Right cardiac atrium (tissue), 5 donors: ENCODE measurements around the gene NANOS3. TPM values are rescaled to one million over a fixed set of nuclear protein-coding genes. Genes with fewer than 3 reads are reported as not detected.

ENCODE experiments used
- ATAC-seq, 2 donors: fragments of 200-7000 bp; cut with Tn5 transposase; one replicate each; pipeline versions ENCODE4 v1.8.0 to v1.9.1; 2020; ENCODE audit warnings: moderate library complexity in 2 of 2, mild to moderate bottlenecking in 1 of 2
- DNase-seq, 3 donors: peaks; one replicate each; pipeline ENCODE4 v3.0.0-alpha.2; 2020
- H3K27ac ChIP-seq: one replicate; pipeline ENCODE4 v1.5.1; 2013; ENCODE audit warnings: mild to moderate bottlenecking, low read length, control low read depth, moderate library complexity
- H3K27me3 ChIP-seq: one replicate; pipeline ENCODE4 v1.6.1; 2013; ENCODE audit not compliant: control insufficient read depth, insufficient read depth
- H3K4me1 ChIP-seq: one replicate; pipeline ENCODE4 v1.6.1; 2013; ENCODE audit warnings: low read length; ENCODE audit not compliant: control insufficient read depth, insufficient read depth
- H3K4me3 ChIP-seq: one replicate; pipeline ENCODE4 v1.5.1; 2013; ENCODE audit warnings: low read length, control low read depth
- H3K9me3 ChIP-seq: one replicate; pipeline ENCODE4 v1.6.1; 2013; ENCODE audit warnings: low read length; ENCODE audit not compliant: control insufficient read depth
- WGBS: extraction: QIAGEN DNeasy Blood & Tissue Kit; methylation state at CpG from one replicate; pipeline ENCODE4 v1.1.7; 2013; 5-methylcytosine and 5-hydroxymethylcytosine counted together
- intact Hi-C, 4 donors: fragments of 100-400 bp; cut with DNase I; formaldehyde crosslinking; loops; one replicate each; pipeline versions ENCODE4 v1.11.0 to v1.14.0; 2022 to 2023
- polyA plus RNA-seq: library from polyadenylated mRNA; stranded (reverse); fragments of 200-250 nt; gene quantifications from one replicate; pipeline ENCODE4 v1.2.3, GENCODE V29; 2013
- total RNA-seq, 4 donors: library from RNA; stranded (reverse); fragmentation: NEBNext Ultra II Directional; extraction: Animal tissue kit (Norgen Biotek cat#: 25700); gene quantifications; one replicate each; pipeline ENCODE4 v1.2.1, GENCODE V29; 2021
- donor health status: healthy with polysubstance abuse.
- donor health status: DM: no; HTN: yes; CAD: no.
- donor health status: DM: no; HTN: no; CAD: no.
- donor health status: DM: no; HTN: yes; CAD: no; lungs with severe emphysema.
- donor health status: DM: yes; HTN: yes; CAD: no.

The NANOS3 gene
- total and polyA plus RNA-seq, 5 donors, result 0.86 to 2.1 (median 1.6) TPM; not detected in 1

DNA sequence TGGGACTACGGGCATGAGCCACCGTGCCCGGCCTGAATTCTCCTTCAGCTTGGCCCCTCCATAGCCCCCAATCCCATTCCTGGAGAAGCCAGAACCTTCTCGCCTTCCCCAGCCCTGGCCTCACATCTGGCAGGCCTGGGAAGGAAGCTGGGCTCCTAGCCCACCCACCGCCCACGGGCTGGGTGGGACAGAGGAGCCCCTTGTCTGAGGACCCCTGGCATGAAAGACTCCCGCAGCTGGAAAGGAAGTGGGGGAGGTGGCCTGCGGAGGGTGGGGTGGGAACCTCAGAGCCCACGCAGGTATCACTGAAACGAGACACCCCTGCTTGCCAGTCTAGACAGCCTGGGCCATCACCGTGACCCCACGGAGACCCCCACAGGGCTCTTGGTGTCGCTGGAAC is 7.7 kb upstream of the NANOS3 start:
- ATAC-seq, result no peak
- no peaks in the 10 kb centered on the region for H3K9me3 ChIP-seq
- H3K4me3 ChIP-seq, result no peak overlapping the region
- intact Hi-C loops, result loop anchor here in 3 of 4 donors (10.0 kb wide), 2 partner anchors 264 to 274 kb away; no protein-coding TSS in a partner anchor
- no peak overlapping the region for H3K27ac ChIP-seq
- H3K27me3 ChIP-seq, result no peaks in the 10 kb centered on the region
- H3K4me1 ChIP-seq, result no peaks in the 10 kb centered on the region
- no peak for DNase-seq
- WGBS, result 61% methylated on average over 13 of the region's 13 CpGs

DNA sequence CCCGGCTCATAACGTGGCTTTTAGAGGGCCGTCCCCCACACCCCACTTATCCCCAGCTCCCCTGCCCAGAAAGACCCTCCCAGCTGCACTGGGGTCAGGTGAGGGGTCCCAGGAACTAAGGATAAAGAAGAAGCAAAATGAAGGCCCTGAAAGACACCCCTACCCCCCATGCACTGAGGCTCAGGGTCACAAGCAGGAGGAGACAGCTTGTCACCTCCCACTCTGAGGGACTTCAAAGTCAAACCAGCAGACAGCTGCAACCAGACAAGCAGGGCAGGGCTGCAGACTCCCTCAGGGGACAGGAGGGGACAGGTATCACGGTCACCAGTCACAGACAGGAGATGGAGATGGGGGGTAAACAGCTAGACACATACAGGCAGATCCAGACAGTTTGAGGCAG is 6.1 kb upstream of the NANOS3 start:
- no peak for ATAC-seq
- WGBS, result 94% methylated on average over 4 of the region's 4 CpGs

DNA sequence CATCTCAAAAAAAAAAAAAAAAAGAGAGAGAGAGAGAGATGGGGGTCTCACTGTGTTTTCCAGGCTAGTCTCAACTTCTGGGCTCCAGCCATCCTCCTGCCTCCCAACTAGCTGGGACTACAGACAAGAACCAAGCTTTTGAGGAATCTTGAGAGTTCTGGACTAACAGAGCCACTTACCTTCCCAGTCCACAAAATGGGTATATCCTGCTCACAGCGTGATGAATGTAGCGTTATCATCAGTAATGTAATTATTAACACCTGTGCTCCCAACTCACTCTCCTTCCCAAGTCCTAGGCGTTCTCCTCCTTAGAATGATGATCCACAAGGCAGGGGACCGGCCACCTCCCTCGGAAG is 4.6 kb upstream of the NANOS3 start:
- H3K9me3 ChIP-seq, result no peaks in the 10 kb centered on the region
- H3K27ac ChIP-seq, result no peak overlapping the region
- WGBS, result 50% methylated on average over 5 of the region's 5 CpGs
- intact Hi-C loops, result no loop called here
- DNase-seq (no peak), ATAC-seq (no peak)
- H3K4me1 ChIP-seq, result no peaks in the 10 kb centered on the region
- H3K27me3 ChIP-seq, result no peaks in the 10 kb centered on the region
- H3K4me3 ChIP-seq, result peak overlapping the region; percentile 49

More for the DNA sequence above, 6.1 kb upstream of the NANOS3 start:
- no peak overlapping the region for H3K4me3 ChIP-seq
- H3K9me3 ChIP-seq, result no peaks in the 10 kb centered on the region
- no peak for DNase-seq
- H3K4me1 ChIP-seq, result no peaks in the 10 kb centered on the region
- H3K27me3 ChIP-seq, result no peaks in the 10 kb centered on the region
- intact Hi-C loops, result no loop called here
- H3K27ac ChIP-seq, result no peak overlapping the region

DNA sequence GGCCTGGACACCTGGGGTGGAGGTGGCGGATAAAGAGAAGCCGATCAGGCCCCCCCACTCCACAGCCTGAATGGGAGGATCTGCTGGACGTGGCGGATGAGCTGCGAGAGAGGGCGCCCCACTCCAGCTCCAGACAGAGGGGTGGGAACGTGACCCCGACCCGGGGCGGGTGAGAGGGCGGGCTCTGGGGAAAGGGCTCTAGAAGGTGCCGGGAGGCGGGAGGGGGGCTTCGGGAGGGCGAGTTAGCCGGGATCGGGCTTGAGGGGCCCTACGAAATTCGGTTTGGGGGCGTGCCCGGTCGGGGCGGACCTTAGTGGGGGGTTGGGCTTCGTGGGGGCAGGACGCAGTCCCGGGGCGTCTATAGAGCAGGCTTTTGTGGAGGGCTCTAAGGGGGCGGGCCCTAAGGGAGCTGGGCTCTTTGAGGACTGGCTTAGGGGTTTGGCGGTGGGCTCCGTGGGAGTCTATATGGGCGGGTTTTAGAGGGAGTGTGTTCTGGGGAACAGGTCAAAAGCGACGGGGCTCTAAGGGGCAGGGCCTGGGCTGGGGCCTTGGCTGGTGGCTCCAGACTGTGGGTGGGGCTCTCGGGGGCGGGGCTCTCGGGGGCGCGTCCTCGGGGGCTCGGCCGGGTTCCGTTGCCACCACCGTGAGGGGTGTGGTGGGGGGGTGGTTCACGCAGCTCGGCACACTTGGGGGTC is 4.1 kb upstream of the NANOS3 start:
- 4% methylated on average over 45 of the region's 45 CpGs for WGBS
- peak overlapping the region; percentile 49 for H3K4me3 ChIP-seq
- intact Hi-C loops, result no loop called here
- H3K27me3 ChIP-seq, result no peaks in the 10 kb centered on the region
- ATAC-seq (peak; percentile 69 to 70), DNase-seq (peak; percentile 43 to 79 (median 69))
- H3K9me3 ChIP-seq, result no peaks in the 10 kb centered on the region
- no peaks in the 10 kb centered on the region for H3K4me1 ChIP-seq
- no peak overlapping the region for H3K27ac ChIP-seq

DNA sequence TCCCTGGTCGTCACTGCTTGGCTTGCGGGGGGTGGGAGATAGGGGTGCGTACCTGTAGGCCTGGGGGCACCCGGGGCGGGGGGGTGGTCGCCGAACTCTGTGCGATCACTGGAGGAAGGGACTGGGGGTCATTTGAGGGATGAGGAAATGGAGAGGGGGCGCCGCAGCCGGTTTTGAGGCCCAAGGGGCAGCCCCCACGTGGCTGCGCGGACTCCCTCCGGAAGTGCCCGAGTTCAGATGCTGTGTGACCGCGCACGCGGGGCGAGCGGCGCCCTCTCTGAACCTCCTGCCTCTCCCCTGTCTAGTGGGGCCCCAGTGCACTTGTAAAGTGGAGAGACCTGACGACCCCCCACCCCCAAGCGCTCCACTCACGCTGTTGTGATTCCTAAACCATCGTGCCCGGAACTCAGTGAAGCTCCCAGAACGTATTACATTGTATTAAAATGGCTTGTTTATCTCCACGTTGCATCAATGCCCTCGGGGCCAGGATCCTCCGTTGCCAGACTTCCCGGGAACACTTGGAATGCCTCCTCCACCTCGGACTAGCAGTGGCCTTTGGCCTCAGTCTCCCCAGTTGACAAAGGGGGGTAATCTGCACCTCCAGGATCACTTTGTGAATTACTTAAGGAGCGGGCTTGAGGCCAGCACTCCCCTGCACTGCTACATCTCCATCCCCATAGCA is 3.0 kb upstream of the NANOS3 start:
- DNase-seq, result peak in 1 of 3 donors; percentile 40
- intact Hi-C loops, result no loop called here
- ATAC-seq, result no peak
- Histone ChIP-seq H3K4me1 (no peaks in the 10 kb centered on the region), H3K27ac (no peak overlapping the region), H3K27me3 (no peaks in the 10 kb centered on the region), H3K4me3 (no peak overlapping the region), H3K9me3 (no peaks in the 10 kb centered on the region)
- 55% methylated on average over 35 of the region's 35 CpGs for WGBS

DNA sequence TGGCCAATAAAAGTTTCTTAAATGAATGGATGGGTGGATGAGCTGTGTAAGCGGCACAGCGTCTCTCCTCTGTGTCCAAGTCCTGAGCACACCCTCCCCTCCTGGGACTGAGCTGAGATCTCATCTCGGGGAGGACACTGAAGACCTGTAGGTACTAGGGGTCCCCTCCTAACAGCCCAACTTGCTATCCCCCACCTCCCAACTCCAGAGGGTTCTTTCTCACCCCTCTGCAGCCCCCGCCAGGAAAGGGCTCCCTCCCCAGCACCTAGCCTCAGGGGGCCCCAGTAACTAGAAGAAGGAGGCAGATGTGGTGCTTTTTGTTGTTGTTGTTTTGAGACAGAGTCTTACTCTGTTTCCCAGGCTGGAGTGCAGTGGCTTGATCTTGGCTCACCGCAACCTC is 1.1 kb upstream of the NANOS3 start:
- ATAC-seq (no peak), DNase-seq (no peak)
- 98% methylated on average over 5 of the region's 5 CpGs for WGBS
- Histone ChIP-seq H3K4me1 (peaks cover 2% of the 10 kb centered on the region), H3K27me3 (no peaks in the 10 kb centered on the region), H3K9me3 (no peaks in the 10 kb centered on the region), H3K4me3 (no peak overlapping the region), H3K27ac (no peak overlapping the region)
- intact Hi-C loops, result no loop called here

DNA sequence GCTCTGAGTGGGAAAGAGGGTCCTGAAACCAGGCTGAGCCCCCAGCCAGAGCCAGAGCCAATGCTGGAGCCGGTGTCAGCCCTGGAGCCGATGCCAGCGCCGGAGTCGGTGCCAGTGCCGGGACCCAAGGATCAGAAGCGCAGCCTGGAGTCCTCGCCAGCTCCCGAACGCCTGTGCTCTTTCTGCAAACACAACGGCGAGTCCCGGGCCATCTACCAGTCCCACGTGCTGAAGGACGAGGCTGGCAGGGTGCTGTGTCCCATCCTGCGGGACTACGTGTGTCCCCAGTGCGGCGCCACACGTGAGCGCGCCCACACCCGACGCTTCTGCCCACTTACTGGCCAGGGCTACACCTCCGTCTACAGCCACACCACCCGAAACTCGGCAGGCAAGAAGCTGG is 369 bp downstream of the NANOS3 start:
- Histone ChIP-seq H3K27me3 (no peaks in the 10 kb centered on the region), H3K27ac (no peak overlapping the region), H3K4me1 (peaks cover 2% of the 10 kb centered on the region), H3K4me3 (no peak overlapping the region), H3K9me3 (no peaks in the 10 kb centered on the region)
- WGBS, result 89% methylated on average over 27 of the region's 27 CpGs
- intact Hi-C loops, result no loop called here
- no peak for ATAC-seq
- DNase-seq, result no peak

DNA sequence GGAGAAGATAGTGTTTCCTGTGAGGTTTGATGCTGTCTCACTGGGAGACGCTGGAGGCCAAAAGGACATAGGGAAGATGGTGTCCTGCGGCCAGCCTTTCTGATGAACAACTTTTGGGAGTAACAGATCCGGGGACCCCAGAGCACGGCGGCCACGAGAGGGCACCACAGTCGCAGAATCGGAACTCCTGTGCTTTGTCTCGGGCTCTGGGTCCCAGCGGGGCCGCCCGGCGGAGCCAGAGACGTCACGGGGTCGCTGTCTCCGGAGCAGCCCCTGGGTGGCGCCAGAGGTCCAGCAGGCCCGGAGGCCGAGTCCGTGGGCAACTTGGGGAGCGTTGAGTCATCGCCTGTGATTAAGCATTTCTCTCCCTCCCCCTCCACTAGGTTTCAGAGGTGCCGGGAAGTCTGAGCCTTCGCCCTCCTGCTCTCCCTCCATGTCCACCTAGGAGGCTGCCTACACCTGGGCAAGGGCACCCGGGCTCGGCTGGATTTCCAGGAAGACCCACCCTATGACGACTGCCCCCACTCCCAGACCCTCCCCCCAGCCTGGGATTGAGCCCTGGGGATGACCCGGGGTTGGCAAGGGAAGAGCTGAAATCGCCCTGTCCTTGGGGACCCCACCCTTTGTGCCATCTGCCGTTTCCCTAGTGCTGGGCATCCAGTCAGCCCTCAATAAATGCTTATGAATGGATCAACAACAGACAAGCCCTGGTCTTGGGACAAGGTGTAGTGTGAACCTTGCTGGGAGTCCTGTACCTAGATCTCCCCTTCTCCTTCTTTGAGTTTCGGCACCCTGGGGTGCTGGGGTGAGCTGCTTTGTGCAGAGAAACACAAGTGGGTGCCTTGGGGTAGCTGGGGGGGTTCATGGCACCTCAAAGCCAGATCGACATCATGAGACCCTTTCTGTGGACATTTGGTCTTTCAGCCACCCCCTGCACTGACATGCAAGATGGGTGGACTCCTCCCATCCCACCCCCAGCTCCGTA is 3.4 kb downstream of the NANOS3 start:
- H3K27me3 ChIP-seq, result no peaks in the 10 kb centered on the region
- H3K9me3 ChIP-seq, result no peaks in the 10 kb centered on the region
- H3K27ac ChIP-seq, result peak overlapping the region; percentile 6
- peak; percentile 98 to 100 (median 99) for DNase-seq
- no peak overlapping the region for H3K4me3 ChIP-seq
- intact Hi-C loops, result loop anchor here (2.0 to 10.0 kb wide), 5 partner anchors 164 to 194 kb away; partner anchors contain the start of gene MISP3 (in 2 of the 4)
- H3K4me1 ChIP-seq, result peaks cover 2% of the 10 kb centered on the region
- WGBS, result 8% methylated on average over 34 of the region's 34 CpGs
- peak; percentile 95 for ATAC-seq

DNA sequence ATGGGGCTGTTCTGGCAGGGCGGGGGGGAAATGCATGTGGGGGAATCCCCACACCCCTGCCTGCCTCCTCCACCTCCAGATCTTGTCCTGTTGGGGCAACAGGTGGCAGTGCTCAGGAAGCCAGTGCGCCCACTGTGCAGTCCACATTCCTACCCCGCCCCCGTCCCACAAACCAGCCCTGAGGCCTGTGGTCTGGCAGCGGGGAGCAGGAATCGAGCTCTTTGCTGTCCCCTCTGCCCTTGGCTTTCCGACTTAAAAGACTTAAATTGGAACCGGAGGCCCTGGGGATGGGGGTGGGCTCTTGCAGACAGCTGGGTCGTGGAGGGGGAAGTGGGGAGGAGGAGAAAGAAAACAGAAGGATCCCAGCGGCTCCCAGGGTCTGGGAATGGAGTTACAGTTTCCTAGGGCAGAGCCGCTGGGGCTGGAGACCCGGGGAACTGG is 4.3 kb downstream of the NANOS3 start:
- 44% methylated on average over 12 of the region's 12 CpGs for WGBS

DNA sequence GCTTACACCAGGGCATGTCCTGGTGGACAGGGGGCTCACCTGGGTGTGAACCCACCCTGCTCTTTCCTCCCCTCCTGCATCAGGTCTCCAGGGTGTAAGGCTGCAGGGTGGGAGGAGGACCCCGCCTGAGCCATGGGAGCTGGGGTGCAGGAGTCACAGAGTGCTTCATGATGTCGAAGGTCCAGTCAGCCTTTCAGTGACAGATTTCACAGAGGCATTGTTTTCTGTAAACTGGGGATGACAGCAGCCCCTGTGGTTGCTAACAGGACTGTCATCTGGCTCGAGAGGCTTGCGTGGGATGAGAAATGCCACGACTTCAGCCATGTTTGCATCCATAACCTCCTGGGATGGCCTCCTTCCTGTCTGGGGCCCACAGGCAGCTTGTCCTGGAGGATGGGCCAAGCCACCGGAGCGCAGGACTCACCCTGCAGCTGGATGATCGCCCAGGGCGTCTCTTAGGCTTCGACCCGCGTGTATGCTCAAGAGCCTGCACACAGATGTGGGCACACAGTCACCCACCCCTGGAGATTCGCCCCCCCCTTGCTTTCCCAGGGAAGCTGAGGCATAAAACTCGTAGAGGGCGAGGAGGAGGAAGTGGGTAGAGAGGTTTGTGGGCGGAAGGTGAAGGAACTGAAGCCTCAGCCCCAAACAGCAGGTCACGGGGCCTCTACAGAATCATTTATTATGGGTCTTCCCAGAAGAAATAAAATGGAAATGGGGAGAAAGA is 4.9 kb downstream of the NANOS3 start:
- WGBS, result 40% methylated on average over 17 of the region's 17 CpGs
- Histone ChIP-seq H3K9me3 (no peaks in the 10 kb centered on the region), H3K27me3 (no peaks in the 10 kb centered on the region), H3K27ac (no peak overlapping the region), H3K4me3 (no peak overlapping the region), H3K4me1 (peaks cover 2% of the 10 kb centered on the region)
- intact Hi-C loops, result loop anchor here (2.0 to 10.0 kb wide), 5 partner anchors 163 to 193 kb away; partner anchors contain the start of gene MISP3 (in 2 of the 4)
- DNase-seq (no peak), ATAC-seq (no peak)

More for the DNA sequence above, 4.3 kb downstream of the NANOS3 start:
- Histone ChIP-seq H3K27me3 (no peaks in the 10 kb centered on the region), H3K4me1 (peaks cover 2% of the 10 kb centered on the region), H3K27ac (no peak overlapping the region), H3K4me3 (no peak overlapping the region), H3K9me3 (no peaks in the 10 kb centered on the region)
- no peak for ATAC-seq
- DNase-seq, result no peak
- intact Hi-C loops, result loop anchor here (2.0 to 10.0 kb wide), 5 partner anchors 164 to 194 kb away; partner anchors contain the start of gene MISP3 (in 2 of the 4)
